ENCODE results near the gene NXF2.
"Not testable (repeated sequence)": the region's sequence is repeated elsewhere in the genome, so short reads cannot be mapped to it uniquely, and the experiment has no call there.

The NXF2 gene

GRCh38 chrX:102246893-102247292 lies at the start of gene NXF2:
NXF2 (plus strand) TSS chrX:102247167; CDS start chrX:102307079, 59,912 bp downstream.
- DNase-seq, result not testable (repeated sequence)

GRCh38 chrX:102207940-102208339 lies 39.0 kb upstream of the NXF2 start:
- not testable (repeated sequence) for DNase-seq

- not testable (repeated sequence) for DNase-seq
These were observed 32.0 kb upstream of the NXF2 start, which contains the start of gene TCP11X1 for GRCh38 chrX:102214986-102215385. TCP11X1 (plus strand) TSS chrX:102215301.

- DNase-seq, result not testable (repeated sequence)
These were observed 30.5 kb upstream of the NXF2 start for GRCh38 chrX:102216497-102216896.

- DNase-seq, result not testable (repeated sequence)
These were observed 11.3 kb upstream of the NXF2 start for GRCh38 chrX:102235678-102236077.

- not testable (repeated sequence) for DNase-seq
These were observed 6.7 kb upstream of the NXF2 start for GRCh38 chrX:102240265-102240664.

- not testable (repeated sequence) for DNase-seq
These were observed 25.3 kb downstream of the NXF2 start for GRCh38 chrX:102272231-102272630.

GRCh38 chrX:102338162-102338561 lies 91.2 kb downstream of the NXF2 start:
- no peak for DNase-seq

- DNase-seq, result no peak
These were observed 92.6 kb downstream of the NXF2 start for GRCh38 chrX:102339312-102340298.

- no peak for DNase-seq
These were observed 94.9 kb downstream of the NXF2 start for GRCh38 chrX:102341867-102342266.

- DNase-seq, result no peak
These were observed 98.9 kb downstream of the NXF2 start for GRCh38 chrX:102345916-102346315.

All from Kasumi-1 (cell line).